Purkinje cell (primary cell): ENCODE results near the gene BIRC7. TPM values are rescaled to one million over a fixed set of nuclear protein-coding genes. Genes with fewer than 3 reads are reported as not detected.

Experiments used
- polyA plus RNA-seq: library from polyadenylated mRNA; unstranded; fragments of >200 nt; fragmentation: Nextera tagmentation; gene quantifications from 2 replicates; pipeline ENCODE4 v1.2.1, GENCODE V29; 2014

BIRC7 gene
- not detected in 2 replicates for polyA plus RNA-seq

GRCh38 chr20:63235399-63235983 is at the start of gene BIRC7:
Gene BIRC7 (plus strand): TSS chr20:63235905. CDS start chr20:63236097, 192 bp downstream.

GRCh38 chr20:63216041-63216848 is 19.5 kb upstream of the BIRC7 start, which contains the start of gene YTHDF1:
Gene YTHDF1 (minus strand): TSS chr20:63216131. CDS start chr20:63215892, 239 bp downstream.

GRCh38 chr20:63254232-63254605 is 18.5 kb downstream of the BIRC7 start, which contains the start of gene NKAIN4:
Gene NKAIN4 (minus strand): TSS chr20:63254463. CDS start chr20:63254450, 13 bp downstream.

GRCh38 chr20:63272105-63273058 is 36.7 kb downstream of the BIRC7 start, which contains the start of gene ARFGAP1:
Gene ARFGAP1 (plus strand): TSS chr20:63272813. CDS start chr20:63275581, 2,768 bp downstream.

Other genes starting within 250 kb of the BIRC7 start
- not detected in 2 replicates for gene BHLHE23, start 228.9 kb upstream of the BIRC7 start, polyA plus RNA-seq
- gene YTHDF1, start 19.8 kb upstream of the BIRC7 start, polyA plus RNA-seq, result 12.3 and 12.9 TPM in 2 replicates
- 1.3 and 2.3 TPM in 2 replicates for gene NKAIN4, start 18.6 kb downstream of the BIRC7 start, polyA plus RNA-seq
- 0.17 and 2.2 TPM in 2 replicates for gene ARFGAP1, start 36.9 kb downstream of the BIRC7 start, polyA plus RNA-seq
- gene COL20A1, start 57.3 kb downstream of the BIRC7 start, polyA plus RNA-seq, result 0.59 and 1.3 TPM in 2 replicates
- 2.4 and 2.5 TPM in 2 replicates for gene CHRNA4, start 125.4 kb downstream of the BIRC7 start, polyA plus RNA-seq
- gene KCNQ2, start 236.8 kb downstream of the BIRC7 start, polyA plus RNA-seq, result 8.7 and 11.4 TPM in 2 replicates